ENCODE results near the gene FITM1. TPM values are rescaled to one million over a fixed set of nuclear protein-coding genes. Genes with fewer than 3 reads are reported as not detected.

Gene FITM1
- total RNA-seq, 1 experiment from 2014 or later, result 0.46 TPM

DNA sequence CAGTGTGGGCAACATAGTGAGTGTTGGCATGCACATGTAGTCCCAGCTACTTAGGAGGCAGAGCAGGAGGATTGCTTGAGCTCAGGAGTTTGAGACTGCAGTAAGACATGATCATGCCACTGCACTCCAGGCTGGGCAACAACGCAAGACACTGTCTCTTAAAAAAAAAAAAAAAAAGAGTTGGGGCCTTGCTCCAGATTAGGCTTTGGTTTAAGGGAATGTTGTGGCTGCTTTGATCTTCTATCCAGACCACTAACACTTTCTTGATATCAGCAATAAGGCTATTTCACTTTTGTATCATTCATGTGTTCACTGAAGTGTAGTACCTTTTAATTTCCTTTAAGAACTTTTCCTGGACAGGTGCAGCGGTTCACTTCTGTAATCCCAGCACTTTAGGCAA lies 2.8 kb upstream of the FITM1 start:
- BruUV-seq (replicated peaks), result no TSS peak

DNA sequence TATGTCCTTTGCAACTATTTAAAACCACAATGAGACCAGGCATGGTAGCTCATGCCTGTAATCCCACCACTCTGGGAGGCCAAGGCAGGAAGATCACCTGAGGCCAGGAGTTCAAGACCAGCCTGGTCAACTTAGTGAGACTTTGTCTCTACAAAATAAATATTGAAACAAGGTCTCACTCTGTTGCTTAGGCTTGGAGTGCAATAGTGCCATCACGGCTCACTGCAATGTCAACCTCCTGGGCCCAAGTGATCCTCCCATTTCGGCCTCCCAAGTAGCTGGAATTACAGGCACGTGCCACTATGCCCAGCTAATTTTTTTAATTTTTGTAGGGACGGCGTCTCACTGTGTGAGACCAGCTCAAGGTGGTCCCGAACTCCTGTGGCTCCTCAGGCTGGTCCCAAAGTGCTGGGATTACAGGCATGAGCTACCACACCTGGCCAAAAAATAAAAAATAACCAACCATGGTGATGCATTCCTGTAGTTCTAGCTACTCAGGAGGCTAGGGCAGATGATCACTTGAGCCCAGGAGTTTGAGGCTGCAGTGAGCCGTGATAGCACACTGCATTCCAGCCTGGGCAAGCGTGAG lies 955 bp upstream of the FITM1 start:
- H3K36me3 ChIP-seq (ENCODE audit: control insufficient read depth, insufficient read depth, low read length), result no peaks in the 10 kb centered on the region
- no peak overlapping the region for H3K27ac ChIP-seq (ENCODE audit: low read length)
- ChIA-PET POLR2A (no interaction called here), CTCF (no interaction called here)
- no peaks in the 10 kb centered on the region for H3K9me3 ChIP-seq (ENCODE audit: control insufficient read depth, insufficient read depth, low read depth, low read length)
- no TSS peak for BruUV-seq (replicated peaks)
- DNase-seq (ENCODE audit: low read depth, low spot score), result no peak
- H3K4me1 ChIP-seq (ENCODE audit: control insufficient read depth, insufficient read depth, low read length), result no peaks in the 10 kb centered on the region
- H3K4me3 ChIP-seq (ENCODE audit: low read depth in 2 of 2, low read length in 2 of 2), result no peak overlapping the region
- H3K27me3 ChIP-seq (ENCODE audit: control insufficient read depth, insufficient read depth, low read length), result no peaks in the 10 kb centered on the region
- no peak for ATAC-seq
- no peak for TF ChIP-seq SIN3A (IDR thresholded peaks at IDR 0.05; ENCODE audit: borderline replicate concordance, insufficient read depth, low read depth, low read length)
- TF ChIP-seq, protein P1, sequence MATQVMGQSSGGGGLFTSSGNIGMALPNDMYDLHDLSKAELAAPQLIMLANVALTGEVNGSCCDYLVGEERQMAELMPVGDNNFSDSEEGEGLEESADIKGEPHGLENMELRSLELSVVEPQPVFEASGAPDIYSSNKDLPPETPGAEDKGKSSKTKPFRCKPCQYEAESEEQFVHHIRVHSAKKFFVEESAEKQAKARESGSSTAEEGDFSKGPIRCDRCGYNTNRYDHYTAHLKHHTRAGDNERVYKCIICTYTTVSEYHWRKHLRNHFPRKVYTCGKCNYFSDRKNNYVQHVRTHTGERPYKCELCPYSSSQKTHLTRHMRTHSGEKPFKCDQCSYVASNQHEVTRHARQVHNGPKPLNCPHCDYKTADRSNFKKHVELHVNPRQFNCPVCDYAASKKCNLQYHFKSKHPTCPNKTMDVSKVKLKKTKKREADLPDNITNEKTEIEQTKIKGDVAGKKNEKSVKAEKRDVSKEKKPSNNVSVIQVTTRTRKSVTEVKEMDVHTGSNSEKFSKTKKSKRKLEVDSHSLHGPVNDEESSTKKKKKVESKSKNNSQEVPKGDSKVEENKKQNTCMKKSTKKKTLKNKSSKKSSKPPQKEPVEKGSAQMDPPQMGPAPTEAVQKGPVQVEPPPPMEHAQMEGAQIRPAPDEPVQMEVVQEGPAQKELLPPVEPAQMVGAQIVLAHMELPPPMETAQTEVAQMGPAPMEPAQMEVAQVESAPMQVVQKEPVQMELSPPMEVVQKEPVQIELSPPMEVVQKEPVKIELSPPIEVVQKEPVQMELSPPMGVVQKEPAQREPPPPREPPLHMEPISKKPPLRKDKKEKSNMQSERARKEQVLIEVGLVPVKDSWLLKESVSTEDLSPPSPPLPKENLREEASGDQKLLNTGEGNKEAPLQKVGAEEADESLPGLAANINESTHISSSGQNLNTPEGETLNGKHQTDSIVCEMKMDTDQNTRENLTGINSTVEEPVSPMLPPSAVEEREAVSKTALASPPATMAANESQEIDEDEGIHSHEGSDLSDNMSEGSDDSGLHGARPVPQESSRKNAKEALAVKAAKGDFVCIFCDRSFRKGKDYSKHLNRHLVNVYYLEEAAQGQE (IDR thresholded peaks at IDR 0.05; ENCODE audit: insufficient read depth in 1 of 2, low read depth in 2 of 2, low read length in 1 of 2), result no peak
- TF ChIP-seq, protein P2, sequence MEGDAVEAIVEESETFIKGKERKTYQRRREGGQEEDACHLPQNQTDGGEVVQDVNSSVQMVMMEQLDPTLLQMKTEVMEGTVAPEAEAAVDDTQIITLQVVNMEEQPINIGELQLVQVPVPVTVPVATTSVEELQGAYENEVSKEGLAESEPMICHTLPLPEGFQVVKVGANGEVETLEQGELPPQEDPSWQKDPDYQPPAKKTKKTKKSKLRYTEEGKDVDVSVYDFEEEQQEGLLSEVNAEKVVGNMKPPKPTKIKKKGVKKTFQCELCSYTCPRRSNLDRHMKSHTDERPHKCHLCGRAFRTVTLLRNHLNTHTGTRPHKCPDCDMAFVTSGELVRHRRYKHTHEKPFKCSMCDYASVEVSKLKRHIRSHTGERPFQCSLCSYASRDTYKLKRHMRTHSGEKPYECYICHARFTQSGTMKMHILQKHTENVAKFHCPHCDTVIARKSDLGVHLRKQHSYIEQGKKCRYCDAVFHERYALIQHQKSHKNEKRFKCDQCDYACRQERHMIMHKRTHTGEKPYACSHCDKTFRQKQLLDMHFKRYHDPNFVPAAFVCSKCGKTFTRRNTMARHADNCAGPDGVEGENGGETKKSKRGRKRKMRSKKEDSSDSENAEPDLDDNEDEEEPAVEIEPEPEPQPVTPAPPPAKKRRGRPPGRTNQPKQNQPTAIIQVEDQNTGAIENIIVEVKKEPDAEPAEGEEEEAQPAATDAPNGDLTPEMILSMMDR (IDR thresholded peaks at IDR 0.05), result no peak
- TF ChIP-seq POLR2AphosphoS5 (IDR thresholded peaks at IDR 0.05; ENCODE audit: low read depth, low read length), result no peak
- TF ChIP-seq TCF7L2 (IDR thresholded peaks at IDR 0.05; ENCODE audit: low read depth, low read length), result no peak
- intact Hi-C loops (cut with micrococcal nuclease; ENCODE audit: unreplicated experiment) (no loop called here), in situ Hi-C loops (cut with HindIII; ENCODE audit: low pct_unique_long_range_greater_than_20kb, low sequenced_read_pairs) (no loop called here)

More for the DNA sequence above, 2.8 kb upstream of the FITM1 start:
- Histone ChIP-seq H3K9me3 (ENCODE audit: control insufficient read depth, insufficient read depth, low read depth, low read length) (no peaks in the 10 kb centered on the region), H3K4me3 (ENCODE audit: low read depth in 2 of 2, low read length in 2 of 2) (no peak overlapping the region), H3K36me3 (ENCODE audit: control insufficient read depth, insufficient read depth, low read length) (no peaks in the 10 kb centered on the region), H3K27ac (ENCODE audit: low read length) (no peak overlapping the region), H3K4me1 (ENCODE audit: control insufficient read depth, insufficient read depth, low read length) (no peaks in the 10 kb centered on the region), H3K27me3 (ENCODE audit: control insufficient read depth, insufficient read depth, low read length) (no peaks in the 10 kb centered on the region)
- no peak for TF ChIP-seq TCF7L2 (IDR thresholded peaks at IDR 0.05; ENCODE audit: low read depth, low read length)
- in situ Hi-C loops (cut with HindIII; ENCODE audit: low pct_unique_long_range_greater_than_20kb, low sequenced_read_pairs) (no loop called here), intact Hi-C loops (cut with micrococcal nuclease; ENCODE audit: unreplicated experiment) (no loop called here)
- CTCF ChIA-PET, result no interaction called here
- DNase-seq (ENCODE audit: low read depth, low spot score), result no peak
- POLR2A ChIA-PET, result interaction anchor here (0.6 kb wide), 1 partner anchor 271 kb away, joined by 16 read pairs; the partner anchor contains the start of gene NYNRIN
- ATAC-seq, result no peak

DNA sequence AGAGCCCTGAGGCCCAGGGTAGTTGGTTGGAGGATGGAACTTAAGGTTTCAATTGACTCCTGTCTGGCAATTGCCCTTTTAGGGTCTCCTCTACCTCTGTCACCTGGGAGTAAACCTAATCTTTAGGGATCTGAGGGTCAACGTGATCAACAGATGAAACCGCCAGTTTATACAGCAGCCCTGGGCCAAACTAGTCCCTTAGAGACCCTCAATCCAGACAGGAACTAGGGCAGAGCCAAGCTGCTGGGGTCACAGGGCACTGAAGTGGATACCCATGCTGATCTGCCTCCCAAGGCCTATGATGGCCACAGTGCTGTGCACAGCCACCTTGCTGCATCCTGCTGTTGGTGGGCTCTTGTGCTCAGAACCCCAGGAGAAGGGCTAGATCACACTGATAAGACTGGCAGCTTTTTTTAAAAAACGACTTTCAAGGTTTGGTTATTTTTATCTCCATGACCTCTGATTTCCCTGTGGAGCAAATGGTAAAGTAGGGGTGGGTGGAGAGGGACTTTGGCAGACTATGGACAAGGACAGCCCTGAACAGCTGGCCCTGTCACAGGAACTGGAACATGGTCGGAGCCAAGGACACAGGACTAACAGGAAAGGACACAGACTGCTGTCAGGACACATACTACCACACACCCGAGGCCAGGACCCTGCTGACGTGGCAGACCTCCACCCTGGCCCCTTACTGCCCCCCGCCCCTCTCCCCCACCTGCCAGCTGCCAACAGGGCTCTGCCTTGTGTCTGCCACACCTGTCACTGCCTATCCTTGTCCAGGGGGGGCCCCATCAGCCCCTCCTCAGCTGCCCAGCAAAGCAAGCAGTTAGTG lies 474 bp downstream of the FITM1 start:
- Histone ChIP-seq H3K4me3 (ENCODE audit: low read depth in 2 of 2, low read length in 2 of 2) (no peak overlapping the region), H3K27me3 (ENCODE audit: control insufficient read depth, insufficient read depth, low read length) (no peaks in the 10 kb centered on the region), H3K9me3 (ENCODE audit: control insufficient read depth, insufficient read depth, low read depth, low read length) (no peaks in the 10 kb centered on the region), H3K4me1 (ENCODE audit: control insufficient read depth, insufficient read depth, low read length) (peaks cover 6% of the 10 kb centered on the region), H3K36me3 (ENCODE audit: control insufficient read depth, insufficient read depth, low read length) (no peaks in the 10 kb centered on the region), H3K27ac (ENCODE audit: low read length) (no peak overlapping the region)
- ChIA-PET CTCF (no interaction called here), POLR2A (no interaction called here)
- no TSS peak for BruUV-seq (replicated peaks)
- in situ Hi-C loops (cut with HindIII; ENCODE audit: low pct_unique_long_range_greater_than_20kb, low sequenced_read_pairs) (no loop called here), intact Hi-C loops (cut with micrococcal nuclease; ENCODE audit: unreplicated experiment) (no loop called here)
- DNase-seq (ENCODE audit: low read depth, low spot score), result no peak
- TF ChIP-seq TCF7L2 (IDR thresholded peaks at IDR 0.05; ENCODE audit: low read depth, low read length), result no peak
- no peak for TF ChIP-seq SIN3A (IDR thresholded peaks at IDR 0.05; ENCODE audit: borderline replicate concordance, insufficient read depth, low read depth, low read length)
- TF ChIP-seq, protein P1 (IDR thresholded peaks at IDR 0.05; ENCODE audit: insufficient read depth in 1 of 2, low read depth in 2 of 2, low read length in 1 of 2), result no peak
- TF ChIP-seq, protein P2 (IDR thresholded peaks at IDR 0.05), result no peak
- no peak for TF ChIP-seq POLR2AphosphoS5 (IDR thresholded peaks at IDR 0.05; ENCODE audit: low read depth, low read length)
- no peak for ATAC-seq

Measured in Panc1 (cell line).